SK-N-SH (cell line): ENCODE measurements around the gene SETBP1. TPM values are rescaled to one million over a fixed set of nuclear protein-coding genes. Genes with fewer than 3 reads are reported as not detected.

Source experiments
- CTCF ChIA-PET: fragments of 300-600, 350-600 bp; formaldehyde crosslinking; extraction: SDS; loops from one replicate; lab custom pipeline; 2021; lab: Yijun Ruan, JAX
- POLR2A ChIA-PET: fragments of 350-600 bp; sonication (Branson Sonifier 250); formaldehyde crosslinking; extraction: SDS; loops from one replicate; lab custom pipeline; 2020; ENCODE audit warnings: antibody characterized with exemption, inconsistent platforms; lab: Yijun Ruan, JAX
- DNase-seq: peaks from one replicate; pipeline ENCODE4 v3.0.0; 2012
- H2AFZ ChIP-seq: fragments of 200-600 bp; sonication (generic); 2 replicates; pipeline ENCODE4 v1.8.1; 2016; ENCODE audit warnings: antibody characterized with exemption, mild to moderate bottlenecking, low read depth
- H3F3A ChIP-seq: fragments of 200-600 bp; sonication (generic); replicated peaks from 2 replicates; pipeline ENCODE3; 2016; ENCODE audit warnings: antibody characterized with exemption, mild to moderate bottlenecking; ENCODE audit not compliant: insufficient read depth
- H3K27ac ChIP-seq, 2 experiments: fragments of 200-500 bp in 1 of 2; fragments of 200-600 bp in 1 of 2; sonication (Bioruptor generic) in 1 of 2; sonication (generic), shearing (Covaris generic) in 1 of 2; 2 replicates each; pipeline versions ENCODE4 v1.5.1 to v1.6.1; 2014 to 2016; ENCODE audit warnings: low read depth in 2 of 2, inconsistent platforms in 1 of 2, low read length in 1 of 2, mild to moderate bottlenecking in 1 of 2, mixed read lengths in 1 of 2
- H3K27me3 ChIP-seq: fragments of 200-600 bp; sonication (generic), shearing (Covaris generic); 2 replicates; pipeline ENCODE4 v1.6.1; 2016; ENCODE audit warnings: mixed run types; ENCODE audit not compliant: insufficient read depth
- H3K36me3 ChIP-seq, 2 experiments: fragments of 200-500 bp in 1 of 2; fragments of 200-600 bp in 1 of 2; sonication (Bioruptor generic) in 1 of 2; sonication (generic) in 1 of 2; replicated peaks in 1 of 2; 2 replicates each; pipeline versions ENCODE3 to v1.5.1; 2014 to 2016; ENCODE audit warnings: low read length in 1 of 2, mild to moderate bottlenecking in 1 of 2; ENCODE audit not compliant: insufficient read depth in 2 of 2, control insufficient read depth in 1 of 2
- H3K4me1 ChIP-seq, 2 experiments: fragments of 200-500 bp in 1 of 2; fragments of 200-600 bp in 1 of 2; sonication (Bioruptor generic) in 1 of 2; sonication (generic), shearing (Covaris generic) in 1 of 2; 2 replicates each; pipeline versions ENCODE4 v1.5.1 to v1.6.1; 2014 to 2016; ENCODE audit warnings: low read depth in 1 of 2, low read length in 1 of 2, mixed run types in 1 of 2; ENCODE audit not compliant: insufficient read depth in 2 of 2, control insufficient read depth in 1 of 2
- H3K4me2 ChIP-seq: fragments of 200-600 bp; sonication (generic), shearing (Covaris generic); 2 replicates; pipeline ENCODE4 v1.6.1; 2017; ENCODE audit warnings: mixed run types
- H3K4me3 ChIP-seq, 2 experiments: fragments of 200-500 bp in 1 of 2; fragments of 200-600 bp in 1 of 2; sonication (Bioruptor generic) in 1 of 2; sonication (generic), shearing (Covaris generic) in 1 of 2; 2 replicates each; pipeline versions ENCODE4 v1.5.1 to v1.8.1; 2014 to 2016; ENCODE audit warnings: low read depth in 2 of 2, inconsistent platforms in 1 of 2, low read length in 1 of 2, mild to moderate bottlenecking in 1 of 2, mixed read lengths in 1 of 2, moderate library complexity in 1 of 2
- H3K79me2 ChIP-seq: fragments of 200-600 bp; sonication (generic); 2 replicates; pipeline ENCODE4 v1.8.1; 2017; ENCODE audit warnings: mild to moderate bottlenecking; ENCODE audit not compliant: insufficient read depth
- H3K9ac ChIP-seq: fragments of 200-600 bp; sonication (generic); 2 replicates; pipeline ENCODE4 v1.6.1; 2017; ENCODE audit warnings: mixed run types
- H3K9me2 ChIP-seq: fragments of 200-600 bp; sonication (generic); 2 replicates; pipeline ENCODE4 v1.6.1; 2017; ENCODE audit warnings: mixed run types
- H3K9me3 ChIP-seq: fragments of 200-600 bp; sonication (generic); 2 replicates; pipeline ENCODE4 v1.6.1; 2017; ENCODE audit warnings: mixed run types, mild to moderate bottlenecking, moderate library complexity
- H4K20me1 ChIP-seq: fragments of 200-600 bp; sonication (generic); 2 replicates; pipeline ENCODE4 v1.6.1; 2017; ENCODE audit warnings: mild to moderate bottlenecking, mixed run types; ENCODE audit not compliant: insufficient read depth
- CTCF ChIP-seq: fragments of 200-600 bp; sonication (generic); IDR thresholded peaks from 2 replicates; pipeline ENCODE4 v1.6.1; 2017; ENCODE audit warnings: antibody characterized with exemption, mild to moderate bottlenecking, moderate library complexity
- ELF1 ChIP-seq: IDR thresholded peaks from 2 replicates; pipeline ENCODE4 v1.4.0; 2012
- EP300 ChIP-seq, 2 experiments: IDR thresholded peaks; 2 replicates each; pipeline versions ENCODE4 v1.4.0 to v1.6.1; 2012; ENCODE audit warnings: borderline replicate concordance in 1 of 2, low read depth in 1 of 2, low read length in 1 of 2
- EZH2phosphoT487 ChIP-seq: fragments of 200-600 bp; sonication (generic); IDR thresholded peaks from 2 replicates; pipeline ENCODE4 v1.6.1; 2017; ENCODE audit warnings: low read depth, mixed run types, mild to moderate bottlenecking, antibody characterized with exemption, moderate library complexity, borderline replicate concordance
- FOSL2 ChIP-seq: IDR thresholded peaks from 2 replicates; pipeline ENCODE4 v1.4.0; 2012; ENCODE audit warnings: low read depth, mild to moderate bottlenecking, moderate library complexity, borderline replicate concordance
- GABPA ChIP-seq: IDR thresholded peaks from 2 replicates; pipeline ENCODE4 v1.4.0; 2012; ENCODE audit warnings: low read depth, mild to moderate bottlenecking
- IRF3 ChIP-seq: fragments of 150-350 bp; IDR thresholded peaks from 2 replicates; pipeline ENCODE4 v1.6.1; 2016; ENCODE audit warnings: mild to moderate bottlenecking, low read depth, low read length
- JUND ChIP-seq: IDR thresholded peaks from 2 replicates; pipeline ENCODE4 v1.4.0; 2012
- MEF2A ChIP-seq: IDR thresholded peaks from 2 replicates; pipeline ENCODE4 v1.4.0; 2012; ENCODE audit warnings: low read depth, borderline replicate concordance
- NFIC ChIP-seq: IDR thresholded peaks from 2 replicates; pipeline ENCODE4 v1.4.0; 2012; ENCODE audit warnings: borderline replicate concordance
- NRF1 ChIP-seq: IDR thresholded peaks from 2 replicates; pipeline ENCODE4 v1.6.1; 2012; ENCODE audit warnings: low read depth, mild to moderate bottlenecking, low read length
- PBX3 ChIP-seq: IDR thresholded peaks from 2 replicates; pipeline ENCODE4; 2012
- POLR2AphosphoS5 ChIP-seq: IDR thresholded peaks from 2 replicates; pipeline ENCODE4 v1.6.1; 2012; ENCODE audit warnings: low read depth, low read length
- RAD21 ChIP-seq: IDR thresholded peaks from 2 replicates; pipeline ENCODE4 v1.6.1; 2012; ENCODE audit warnings: mild to moderate bottlenecking, low read length
- RXRA ChIP-seq: IDR thresholded peaks from 2 replicates; pipeline ENCODE4 v1.4.0; 2012; ENCODE audit warnings: low read depth, mild to moderate bottlenecking, borderline replicate concordance
- SIN3A ChIP-seq: IDR thresholded peaks from 2 replicates; pipeline ENCODE4 v1.6.1; 2012; ENCODE audit warnings: low read depth, mild to moderate bottlenecking, low read length, moderate library complexity, borderline replicate concordance
- SMC3 ChIP-seq: IDR thresholded peaks from 2 replicates; pipeline ENCODE4 v1.6.1; 2012; ENCODE audit warnings: low read depth, low read length, improper control_type of control experiment
- TAF1 ChIP-seq: IDR thresholded peaks from 2 replicates; pipeline ENCODE4 v1.6.1; 2012; ENCODE audit warnings: low read depth, mild to moderate bottlenecking, low read length, moderate library complexity, borderline replicate concordance
- USF2 ChIP-seq: fragments of 150-350 bp; IDR thresholded peaks from 2 replicates; pipeline ENCODE4 v1.6.1; 2017; ENCODE audit warnings: antibody characterized with exemption, low read length, low read depth, borderline replicate concordance
- polyA plus RNA-seq, 3 experiments: library from polyadenylated mRNA; depleted of rRNA; stranded (reverse); fragments of >200 nt; gene quantifications; 2 replicates each; pipeline ENCODE4 v1.2.3, GENCODE V29; 2012
- TF ChIP-seq, protein P1 (sequence below): IDR thresholded peaks from 2 replicates; pipeline ENCODE4 v1.4.0; 2012; ENCODE audit warnings: low read depth

The SETBP1 gene
- polyA plus RNA-seq, 1 of the 3 experiments (the other 2 are of a cell fraction): 3.0 TPM

- POLR2A ChIA-PET: no interaction called here
- no peaks in the 10 kb centered on the region for H3F3A ChIP-seq
- no peak overlapping the region for H3K4me3 ChIP-seq
- TF ChIP-seq JUND (no peak), SMC3 (no peak), NFIC (no peak), GABPA (no peak), IRF3 (no peak), EP300 (IDR thresholded peaks at IDR 0.05; ENCODE audit: borderline replicate concordance in 1 of 2, low read depth in 1 of 2, low read length in 1 of 2) (no peak), CTCF (no peak), EZH2phosphoT487 (no peak), MEF2A (no peak), NRF1 (no peak), ELF1 (no peak), RAD21 (no peak), USF2 (no peak), TAF1 (no peak), SIN3A (no peak), FOSL2 (no peak), POLR2AphosphoS5 (no peak), RXRA (no peak), PBX3 (no peak)
- TF ChIP-seq, protein P1, sequence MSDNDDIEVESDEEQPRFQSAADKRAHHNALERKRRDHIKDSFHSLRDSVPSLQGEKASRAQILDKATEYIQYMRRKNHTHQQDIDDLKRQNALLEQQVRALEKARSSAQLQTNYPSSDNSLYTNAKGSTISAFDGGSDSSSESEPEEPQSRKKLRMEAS: no peak
- TF ChIP-seq, all 33 proteins: peak for 0
- no peaks in the 10 kb centered on the region for H3K9me3 ChIP-seq
- no peaks in the 10 kb centered on the region for H3K36me3 ChIP-seq
- H3K9me2 ChIP-seq: no peaks in the 10 kb centered on the region
- H3K27me3 ChIP-seq: no peaks in the 10 kb centered on the region
- H2AFZ ChIP-seq: no peak overlapping the region
- no peak overlapping the region for H3K27ac ChIP-seq
- H4K20me1 ChIP-seq: no peaks in the 10 kb centered on the region
- H3K79me2 ChIP-seq: no peaks in the 10 kb centered on the region
- H3K9ac ChIP-seq: no peak overlapping the region
- no peaks in the 10 kb centered on the region for H3K4me1 ChIP-seq
- no peak for DNase-seq
- H3K4me2 ChIP-seq: no peak overlapping the region
- CTCF ChIA-PET: no interaction called here
These were observed 392.9 kb downstream of the SETBP1 start for GRCh38 chr18:45073556-45073955.
